ENCODE results near the gene FILIP1L.
"Not testable (repeated sequence)": the region's sequence is repeated elsewhere in the genome, so short reads cannot be mapped to it uniquely, and the experiment has no call there.

The FILIP1L gene

GRCh38 chr3:99856437-99857220, 257.7 kb downstream of the FILIP1L start:
- no peak for DNase-seq

- no peak for DNase-seq
Measured at GRCh38 chr3:99855900-99856299, 258.4 kb downstream of the FILIP1L start.

DNA sequence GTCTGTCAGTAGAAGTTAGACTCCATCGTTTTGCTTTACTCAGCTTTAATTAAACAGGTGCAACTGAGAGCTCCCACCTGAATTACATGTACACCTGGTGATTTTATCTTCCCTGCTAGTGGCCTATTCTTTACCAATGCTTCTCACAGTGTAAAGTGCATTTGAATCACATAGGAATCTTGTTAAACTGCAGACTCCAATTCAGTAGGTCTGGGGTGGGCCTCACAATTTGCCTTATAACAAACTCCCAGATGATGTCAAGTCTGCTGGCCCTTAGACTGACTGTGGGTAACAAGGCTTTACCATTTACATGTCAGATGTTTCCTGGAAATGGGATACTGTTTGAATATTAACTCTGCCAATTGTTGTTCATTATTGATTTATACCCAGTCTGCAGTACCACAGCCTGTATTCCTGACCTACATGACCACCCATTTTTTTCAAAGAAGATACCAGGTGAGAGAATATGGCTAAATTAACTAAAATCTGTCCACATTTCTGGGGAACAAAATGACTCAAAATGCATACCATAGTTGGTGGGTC, 259.5 kb downstream of the FILIP1L start:
- no peak for DNase-seq

DNA sequence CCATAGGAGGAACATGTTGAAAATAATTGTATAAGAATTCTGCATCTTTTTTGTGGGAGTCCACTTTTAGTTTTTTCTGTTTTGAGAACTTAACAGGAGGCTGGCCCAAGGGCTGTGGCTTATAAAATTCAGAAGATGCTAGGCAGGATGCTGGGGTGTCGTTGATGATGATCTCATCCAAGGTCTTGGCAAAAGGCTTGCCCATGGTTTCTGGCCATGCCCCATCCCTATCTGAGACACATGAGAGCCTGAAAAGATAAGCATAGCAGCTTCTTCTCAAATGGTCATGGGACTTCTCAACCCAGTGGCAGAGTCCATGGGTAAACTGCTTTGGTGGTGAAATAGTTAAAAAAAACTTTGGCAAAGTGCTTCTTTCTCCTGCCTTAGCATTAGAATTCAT, 261.4 kb downstream of the FILIP1L start:
- no peak for DNase-seq

DNA sequence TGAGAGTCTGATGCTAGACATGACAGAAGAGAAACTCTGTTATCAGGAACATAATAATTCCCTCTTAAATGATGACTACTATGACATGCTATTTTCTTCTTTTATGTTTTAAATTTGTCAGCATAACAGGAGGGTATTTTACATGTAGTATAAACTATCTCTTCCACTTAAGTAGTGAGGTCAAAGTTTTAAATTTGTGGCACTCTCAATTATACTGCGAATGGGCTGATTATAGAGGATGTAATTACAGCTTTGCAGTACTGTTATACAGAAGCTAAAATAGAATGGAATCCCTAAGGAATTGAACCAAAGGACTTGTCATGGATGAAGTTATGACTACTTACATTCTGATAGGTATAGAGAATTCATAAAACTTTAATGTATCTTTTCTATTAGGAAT, 262.3 kb downstream of the FILIP1L start:
- no peak for DNase-seq

- no peak for DNase-seq
Measured at GRCh38 chr3:99850608-99851007, 263.7 kb downstream of the FILIP1L start.

DNA sequence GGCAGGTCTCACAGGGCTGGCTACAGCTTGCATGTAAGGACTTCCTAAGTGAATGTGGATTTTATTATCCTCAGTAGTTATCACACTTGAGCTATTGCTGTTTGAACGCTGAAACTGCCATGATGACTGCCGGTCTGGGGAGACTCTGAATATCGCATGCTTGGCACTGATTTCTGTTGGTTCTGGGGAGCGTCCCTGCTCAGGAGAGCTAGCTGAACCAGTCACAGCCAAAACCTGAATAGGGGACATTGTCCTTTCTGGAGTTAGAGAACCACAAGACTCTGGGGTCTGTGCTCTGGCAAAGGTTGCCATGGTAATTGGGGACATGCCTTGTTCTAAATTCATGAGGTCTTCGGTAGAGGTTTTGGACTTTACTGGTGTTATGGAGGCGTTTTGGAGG, 265.9 kb downstream of the FILIP1L start:
- DNase-seq, result no peak

DNA sequence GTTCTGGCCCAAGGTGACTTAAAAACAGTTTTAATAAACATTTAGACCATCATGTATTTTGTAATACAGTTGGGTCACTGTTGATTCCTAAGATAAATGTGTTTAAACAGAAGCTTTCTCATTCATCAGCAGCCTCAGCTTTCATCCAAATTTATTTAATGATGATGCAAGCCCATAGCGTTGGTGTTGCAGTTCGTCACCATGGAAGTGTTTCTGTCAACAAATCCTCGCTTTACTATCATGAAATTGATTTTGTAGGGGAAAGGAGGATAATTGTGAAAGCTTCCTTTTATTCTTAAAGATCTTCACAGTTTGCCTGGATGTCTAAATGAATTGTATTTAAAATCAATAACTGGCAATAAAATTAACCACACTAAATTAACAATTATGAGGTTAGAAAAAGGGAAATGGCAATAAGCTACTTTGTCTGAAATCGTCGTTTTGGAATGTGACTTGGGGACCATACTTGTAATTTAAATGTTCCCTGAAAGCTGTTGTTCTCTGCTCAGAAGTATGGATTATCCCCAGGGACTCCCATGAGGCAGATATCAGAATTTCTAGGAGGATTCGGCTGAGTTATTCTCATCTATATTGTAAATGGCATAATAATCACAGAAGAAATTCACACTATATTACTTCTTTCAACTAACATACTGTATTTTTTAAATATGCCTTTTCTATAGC, 267.7 kb downstream of the FILIP1L start:
- DNase-seq, result no peak

DNA sequence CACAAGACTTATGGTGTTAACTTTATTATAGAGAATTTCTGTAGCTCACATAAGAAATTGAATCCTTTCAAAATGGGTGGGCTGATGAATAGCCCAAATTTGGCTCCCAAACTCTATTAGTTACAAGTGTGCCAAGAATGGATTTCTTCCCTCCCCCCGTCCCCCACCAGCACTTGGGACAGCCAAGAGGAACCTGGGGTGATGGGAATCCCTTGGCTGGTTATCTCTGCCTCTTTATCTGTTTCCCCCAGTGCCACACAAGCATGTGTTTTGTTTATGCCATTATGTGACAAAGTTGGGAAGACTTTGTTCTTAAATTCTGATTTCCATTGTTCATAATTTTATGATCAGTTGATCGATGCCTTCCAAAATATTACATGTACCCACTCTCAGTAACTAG, 268.3 kb downstream of the FILIP1L start:
- no peak for DNase-seq

GRCh38 chr3:99845331-99845730, 269.0 kb downstream of the FILIP1L start:
- DNase-seq, result no peak

GRCh38 chr3:99843590-99844258, 270.6 kb downstream of the FILIP1L start:
- DNase-seq, result no peak

- DNase-seq, result no peak
Measured at GRCh38 chr3:99842826-99843589, 271.3 kb downstream of the FILIP1L start.

GRCh38 chr3:99841949-99842348, 272.4 kb downstream of the FILIP1L start:
- not testable (repeated sequence) for DNase-seq

DNA sequence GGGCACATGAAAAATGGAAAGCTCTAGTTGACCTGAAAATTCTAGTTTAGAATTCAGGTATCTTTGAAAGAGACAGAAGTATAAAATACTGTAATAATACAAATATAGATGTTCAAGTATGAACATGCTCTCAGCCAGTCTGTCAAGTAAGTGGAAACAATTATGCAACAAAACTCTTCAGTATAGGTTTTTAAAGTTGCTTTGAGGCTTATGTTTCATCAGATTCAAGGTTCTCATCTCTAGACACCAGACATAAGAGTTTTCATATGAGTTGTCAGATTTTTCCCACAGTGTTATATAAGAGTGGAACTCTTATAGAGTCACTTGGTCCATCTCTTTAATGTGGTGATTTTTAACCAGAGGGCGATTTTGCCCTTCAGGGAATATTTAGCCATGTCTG, 274.7 kb downstream of the FILIP1L start:
- no peak for DNase-seq

- DNase-seq, result no peak
Measured at GRCh38 chr3:99838755-99839154, 275.5 kb downstream of the FILIP1L start.

DNA sequence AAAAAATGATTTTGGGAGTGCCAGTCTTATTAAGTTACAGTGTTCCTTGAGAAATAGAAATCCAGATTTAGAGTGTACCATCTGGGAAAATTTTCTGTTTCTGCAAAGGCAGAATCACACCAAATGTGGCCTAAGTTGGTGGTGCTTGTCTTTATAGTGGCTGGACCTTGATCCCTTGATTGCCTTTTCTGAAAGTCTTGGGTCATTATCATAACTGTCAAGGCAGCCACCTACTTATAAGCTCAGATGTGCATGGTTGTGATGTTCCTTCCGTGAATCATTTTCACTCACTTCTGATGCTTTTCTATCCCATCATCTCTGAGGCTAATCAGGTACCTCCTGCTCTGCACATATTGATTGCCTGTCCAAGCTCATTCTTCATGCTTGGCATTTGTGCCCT, 276.6 kb downstream of the FILIP1L start:
- no peak for DNase-seq

- DNase-seq, result no peak
Measured at GRCh38 chr3:99836681-99837080, 277.6 kb downstream of the FILIP1L start.

- DNase-seq, result no peak
Measured at GRCh38 chr3:99834211-99834957, 279.9 kb downstream of the FILIP1L start.

- no peak for DNase-seq
Measured at GRCh38 chr3:99833617-99834205, 280.6 kb downstream of the FILIP1L start.

DNA sequence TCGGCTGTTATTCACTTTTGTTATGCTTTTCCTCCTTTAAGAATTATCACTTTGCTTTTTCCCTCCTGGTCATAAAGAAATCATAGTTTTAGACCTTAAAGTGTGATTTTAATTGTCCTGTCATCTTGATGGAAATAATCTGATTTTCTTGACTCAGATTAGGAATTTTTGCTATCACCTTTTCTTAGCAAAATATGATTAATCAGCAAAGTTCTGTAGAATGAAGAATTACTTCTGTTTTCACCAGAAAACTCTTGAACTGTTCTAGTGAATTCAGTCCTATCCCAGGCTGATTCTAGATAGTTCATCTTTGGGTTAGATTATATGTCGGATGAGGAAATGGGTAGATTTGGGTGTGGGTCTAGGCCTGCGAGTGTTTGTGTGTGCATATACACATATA, 284.5 kb downstream of the FILIP1L start:
- DNase-seq, result no peak

- no peak for DNase-seq
Measured at GRCh38 chr3:99825004-99825640, 289.2 kb downstream of the FILIP1L start.

Measured in CD4-positive, alpha-beta T cell treated with Interleukin-12 subunit alpha and Interleukin-12 subunit beta, for 1 hour (primary cell).